ENCODE results near the gene SLIT3. TPM values are rescaled to one million over a fixed set of nuclear protein-coding genes. Genes with fewer than 3 reads are reported as not detected.

The SLIT3 gene
- total and polyA plus RNA-seq, 8 donors: 1.2 to 24.5 (median 8.6) TPM

GRCh38 chr5:169080448-169080911, 220.5 kb downstream of the SLIT3 start:
- H3K27me3 ChIP-seq: no peaks in the 10 kb centered on the region
- H3K4me1 ChIP-seq: no peaks in the 10 kb centered on the region
- WGBS, 5 donors: 82 to 88% (median 84%) methylated on average over 6 of the region's 6 CpGs
- no peak for DNase-seq
- no peak overlapping the region for H3K4me3 ChIP-seq
- no peak for TF ChIP-seq CTCF (IDR thresholded peaks at IDR 0.05)
- no peak for TF ChIP-seq POLR2AphosphoS5 (IDR thresholded peaks at IDR 0.05)
- no peak for TF ChIP-seq POLR2A (IDR thresholded peaks at IDR 0.05)
- no peak for TF ChIP-seq EP300 (IDR thresholded peaks at IDR 0.05)
- H3K9me3 ChIP-seq: no peaks in the 10 kb centered on the region
- intact Hi-C loops (cut with DNase I; ENCODE audit: low total_unique reads): no loop called here
- H3K36me3 ChIP-seq: no peaks in the 10 kb centered on the region
- H3K27ac ChIP-seq: no peak overlapping the region

- intact Hi-C loops (cut with DNase I; ENCODE audit: low total_unique reads): no loop called here
- no peak for TF ChIP-seq CTCF (IDR thresholded peaks at IDR 0.05)
- TF ChIP-seq POLR2AphosphoS5 (IDR thresholded peaks at IDR 0.05): no peak
- no peak for TF ChIP-seq POLR2A (IDR thresholded peaks at IDR 0.05)
- no peak for TF ChIP-seq EP300 (IDR thresholded peaks at IDR 0.05)
- no peaks in the 10 kb centered on the region for H3K4me1 ChIP-seq
- no peak overlapping the region for H3K27ac ChIP-seq
- H3K9me3 ChIP-seq: no peaks in the 10 kb centered on the region
- no peaks in the 10 kb centered on the region for H3K27me3 ChIP-seq
- no peaks in the 10 kb centered on the region for H3K36me3 ChIP-seq
- H3K4me3 ChIP-seq: no peak overlapping the region
- WGBS, 5 donors: 74 to 90% (median 86%) methylated on average over 2 of the region's 2 CpGs
- no peak for DNase-seq
Observed at GRCh38 chr5:169079697-169080096, 221.2 kb downstream of the SLIT3 start.

- Histone ChIP-seq H3K27me3 (no peaks in the 10 kb centered on the region), H3K4me3 (no peak overlapping the region), H3K27ac (no peak overlapping the region), H3K4me1 (peaks cover 4 to 11% (median 10%) of the 10 kb centered on the region in 4 donors), H3K9me3 (no peaks in the 10 kb centered on the region), H3K36me3 (no peaks in the 10 kb centered on the region)
- WGBS, 5 donors: 80 to 88% (median 86%) methylated on average over 3 of the region's 3 CpGs
- intact Hi-C loops (cut with DNase I; ENCODE audit: low total_unique reads): no loop called here
- no peak for DNase-seq
- no peak for TF ChIP-seq POLR2AphosphoS5 (IDR thresholded peaks at IDR 0.05)
Observed at GRCh38 chr5:169074839-169075238, 226.1 kb downstream of the SLIT3 start.

- Histone ChIP-seq H3K9me3 (no peaks in the 10 kb centered on the region), H3K36me3 (no peaks in the 10 kb centered on the region), H3K27me3 (no peaks in the 10 kb centered on the region), H3K4me1 (peaks cover 16 to 22% (median 20%) of the 10 kb centered on the region in 4 donors), H3K27ac (no peak overlapping the region), H3K4me3 (no peak overlapping the region)
- intact Hi-C loops (cut with DNase I; ENCODE audit: low total_unique reads): no loop called here
- no peak for DNase-seq
- no peak for TF ChIP-seq POLR2A (IDR thresholded peaks at IDR 0.05)
- TF ChIP-seq EP300 (IDR thresholded peaks at IDR 0.05): no peak
- no peak for TF ChIP-seq CTCF (IDR thresholded peaks at IDR 0.05)
- TF ChIP-seq POLR2AphosphoS5 (IDR thresholded peaks at IDR 0.05): no peak
Observed at GRCh38 chr5:169072233-169072632, 228.7 kb downstream of the SLIT3 start.

- peaks cover 16 to 24% (median 21%) of the 10 kb centered on the region in 4 donors for H3K4me1 ChIP-seq
- H3K9me3 ChIP-seq: no peaks in the 10 kb centered on the region
- H3K36me3 ChIP-seq: no peaks in the 10 kb centered on the region
- DNase-seq: peak in 1 of 2 donors; percentile 59
- intact Hi-C loops (cut with DNase I; ENCODE audit: low total_unique reads): no loop called here
- no peak overlapping the region for H3K4me3 ChIP-seq
- 20 to 46% (median 41%) methylated on average over 4 of the region's 4 CpGs for WGBS, 5 donors
- H3K27me3 ChIP-seq: no peaks in the 10 kb centered on the region
- peak overlapping the region in 4 of 5 donors; percentile 11 to 67 (median 26) for H3K27ac ChIP-seq
- TF ChIP-seq POLR2AphosphoS5 (IDR thresholded peaks at IDR 0.05) (peak in 1 of 3 donors; percentile 72), POLR2A (IDR thresholded peaks at IDR 0.05) (no peak), EP300 (IDR thresholded peaks at IDR 0.05) (no peak)
Observed at GRCh38 chr5:169070413-169070812, 230.5 kb downstream of the SLIT3 start.

Data from stomach (tissue), 9 donors.